ENCODE results near the gene FOXE1.

FOXE1 gene

DNA sequence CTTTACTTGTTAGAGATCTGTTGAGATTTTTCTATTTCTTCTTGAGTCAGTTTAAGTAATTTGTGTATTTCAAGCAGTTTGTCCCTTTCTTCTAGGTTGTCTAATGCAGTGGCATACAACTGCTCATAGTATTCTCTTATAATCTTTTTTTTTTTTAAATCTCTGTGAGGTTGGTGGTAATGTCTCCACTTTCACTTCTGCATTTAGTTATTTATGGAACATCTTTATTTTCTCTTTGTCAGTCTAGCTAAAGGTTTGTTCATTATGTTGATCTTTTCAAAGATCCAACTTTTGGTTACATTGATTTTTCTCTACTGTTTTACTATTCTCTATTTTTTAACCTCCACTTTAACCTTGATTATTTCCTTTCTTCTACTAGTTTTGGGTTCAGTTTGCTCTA, 13.8 kb downstream of the FOXE1 start:
- DNase-seq: no peak

DNA sequence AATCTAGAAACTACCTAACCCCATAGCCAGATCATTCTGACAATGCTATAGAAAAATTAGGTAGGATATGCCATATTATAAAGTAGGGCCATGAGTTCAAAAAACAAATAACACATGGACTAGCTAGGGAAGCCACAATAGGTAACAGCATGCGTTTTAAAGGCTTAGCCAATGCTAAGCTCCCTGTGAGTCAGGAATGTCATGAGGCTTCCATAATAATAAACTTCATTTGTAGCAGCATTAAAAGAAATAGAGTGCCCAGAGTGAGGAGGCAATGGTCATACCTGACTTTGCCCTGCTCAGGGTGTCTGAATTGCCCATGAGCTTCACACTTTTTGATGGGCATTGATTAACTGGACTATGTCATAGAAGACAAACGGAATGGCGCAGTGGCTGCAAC, 15.8 kb downstream of the FOXE1 start:
- DNase-seq: no peak

DNA sequence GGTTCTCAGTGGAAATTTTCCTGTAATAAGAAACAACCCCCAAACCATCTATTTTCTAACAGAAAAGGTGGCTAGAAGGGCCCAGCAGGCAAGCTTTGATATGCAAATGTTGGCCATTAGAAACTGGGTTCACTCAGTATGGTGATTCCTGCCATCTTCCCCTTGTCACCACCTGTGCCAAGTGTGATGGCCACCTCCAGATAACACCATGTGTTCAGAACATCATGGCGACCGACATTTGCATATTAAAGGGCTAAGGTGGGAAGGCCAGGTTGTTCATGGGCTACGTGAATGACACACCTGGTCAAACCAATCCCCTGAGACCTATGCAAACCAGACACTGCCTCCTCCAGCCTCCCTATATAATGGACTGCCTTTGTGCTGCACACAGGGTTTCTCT, 20.4 kb downstream of the FOXE1 start:
- DNase-seq: no peak

DNA sequence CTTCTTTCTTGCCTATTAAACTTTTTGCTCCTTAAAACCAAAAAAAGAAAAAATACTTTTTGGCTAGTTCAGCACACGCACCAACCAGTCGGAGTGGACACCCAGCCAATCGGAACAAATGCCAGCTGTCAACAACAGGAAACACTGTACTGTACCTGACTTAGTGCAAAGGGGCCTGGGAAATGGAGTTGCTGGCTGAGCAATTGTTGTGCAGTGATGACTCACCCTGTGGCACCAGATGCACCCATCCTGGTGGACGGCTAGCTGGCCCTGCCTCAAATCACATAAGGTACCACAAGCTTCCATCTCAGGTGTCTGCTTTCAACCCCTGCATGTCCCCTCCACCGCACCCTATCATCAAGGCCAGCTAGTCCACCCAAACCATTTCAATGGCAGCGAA, 20.9 kb downstream of the FOXE1 start:
- no peak for DNase-seq

DNA sequence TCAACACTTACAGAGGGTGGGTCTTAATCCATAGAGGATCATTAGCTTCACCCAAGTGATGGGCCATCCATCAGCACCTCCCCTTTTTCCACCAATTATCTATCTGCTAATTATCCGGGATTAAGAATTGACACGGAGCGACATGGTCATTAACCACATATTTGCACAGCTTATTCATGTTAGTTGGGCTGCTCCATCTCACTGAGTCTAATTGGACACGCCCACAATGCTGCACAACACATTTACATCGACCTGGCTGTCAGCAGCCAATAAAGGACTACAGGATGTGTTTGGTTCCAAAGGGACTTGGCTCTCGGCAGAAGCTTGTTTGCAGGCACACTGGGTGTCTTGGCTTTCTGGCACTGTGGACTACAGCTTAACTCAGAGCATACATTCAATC, 21.6 kb downstream of the FOXE1 start:
- no peak for DNase-seq

DNA sequence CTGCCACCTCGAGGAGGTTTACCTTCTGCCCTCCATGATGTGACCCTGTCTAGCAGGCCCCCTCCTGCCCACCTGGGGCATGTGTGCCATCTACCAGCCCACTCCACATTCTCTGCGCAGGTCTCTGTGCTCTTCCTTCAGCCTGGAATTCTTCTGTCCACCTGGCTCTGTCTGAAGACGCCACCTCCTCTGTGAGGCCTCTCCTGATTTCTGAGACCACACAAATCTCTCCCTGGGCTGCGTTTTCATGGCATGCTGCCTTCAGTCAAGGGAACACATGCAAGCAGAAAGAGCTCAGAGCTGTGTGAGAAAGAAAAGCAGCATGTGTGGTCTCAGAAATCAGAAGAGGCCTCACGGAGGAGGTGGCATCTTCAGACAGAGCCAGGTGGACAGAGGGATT, 22.1 kb downstream of the FOXE1 start:
- no peak for DNase-seq

DNA sequence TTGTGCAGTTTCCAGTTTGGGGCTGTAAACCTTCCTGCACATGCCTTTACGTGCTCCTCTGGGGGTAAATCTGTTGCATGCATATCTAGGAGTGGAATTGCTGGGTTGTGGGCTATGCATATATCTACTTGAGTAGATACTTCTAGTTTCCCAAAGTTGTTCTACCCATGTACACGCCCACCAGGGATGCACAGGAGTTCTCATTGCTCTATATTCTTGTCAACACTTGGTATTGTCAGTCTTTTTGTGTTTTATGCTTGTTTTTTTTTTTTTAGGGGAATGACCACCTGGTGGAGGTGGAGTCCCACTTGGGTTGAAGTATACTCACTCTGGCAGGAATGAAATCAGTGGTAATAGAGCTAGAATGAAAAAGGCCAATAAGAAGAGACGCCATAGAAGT, 23.0 kb downstream of the FOXE1 start:
- no peak for DNase-seq

DNA sequence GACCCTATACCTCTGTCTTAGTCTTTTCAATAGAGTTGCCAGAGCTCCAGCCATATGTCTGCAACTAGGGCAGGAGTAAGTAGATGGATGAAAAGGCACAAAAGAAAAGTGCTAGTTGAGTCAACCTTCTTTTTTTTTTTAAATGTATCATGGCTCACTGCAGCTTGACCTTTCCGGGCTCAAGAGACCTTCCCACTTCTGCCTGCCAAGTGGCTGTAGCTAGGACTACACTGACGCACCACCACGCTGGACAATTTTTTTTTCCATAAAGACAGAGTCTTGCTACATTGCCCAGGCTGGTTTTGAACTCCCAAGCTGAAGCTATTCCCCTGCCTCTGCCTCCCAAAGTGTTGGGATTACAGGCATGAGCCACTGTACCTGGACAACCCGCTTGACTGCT, 27.3 kb downstream of the FOXE1 start:
- DNase-seq: no peak

DNA sequence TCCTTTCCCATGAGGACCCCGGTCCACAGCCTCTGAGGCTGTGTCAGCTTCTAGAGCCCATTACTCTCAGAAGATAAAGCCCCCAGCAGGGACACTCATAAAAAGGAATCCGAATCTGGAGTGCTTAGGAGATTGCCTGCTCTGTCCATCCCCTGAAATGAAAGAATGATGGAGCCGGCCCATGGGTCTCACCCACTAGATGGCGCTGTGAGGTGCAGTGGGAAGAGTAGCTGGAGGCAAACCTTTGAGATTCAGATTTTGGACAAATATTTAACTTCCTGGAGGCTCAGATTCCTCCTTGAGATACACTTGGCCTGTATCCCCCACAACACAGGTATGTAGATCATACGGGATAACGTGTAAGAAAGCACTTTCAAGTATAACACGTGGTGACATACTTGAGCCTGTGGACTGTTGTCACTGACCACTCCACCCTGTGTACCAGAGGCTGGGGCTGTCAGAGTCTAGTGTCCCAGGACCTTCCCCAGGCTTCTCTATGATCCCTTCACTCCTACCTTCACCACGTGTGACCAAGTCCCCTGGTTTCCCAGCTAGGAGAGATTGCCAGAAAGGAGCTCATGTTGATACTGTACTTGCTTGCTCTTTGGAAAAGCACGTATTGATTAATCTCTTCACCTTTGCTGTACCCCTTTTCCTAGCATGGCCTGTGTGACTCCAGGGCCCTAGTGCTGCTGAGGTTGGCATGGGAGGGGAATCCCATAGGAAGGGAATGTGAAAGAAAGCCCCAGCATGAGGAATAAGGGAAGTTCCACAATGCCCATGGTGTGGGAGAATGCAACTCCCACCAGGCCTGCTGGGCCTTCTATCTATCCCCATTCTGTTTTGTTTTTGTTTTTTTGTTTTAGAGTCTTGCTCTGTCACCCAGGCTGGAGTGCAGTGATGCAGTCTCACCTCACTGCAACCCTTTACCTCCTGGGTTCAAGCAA, 37.2 kb downstream of the FOXE1 start:
- peak; percentile 21 to 52 for DNase-seq

DNA sequence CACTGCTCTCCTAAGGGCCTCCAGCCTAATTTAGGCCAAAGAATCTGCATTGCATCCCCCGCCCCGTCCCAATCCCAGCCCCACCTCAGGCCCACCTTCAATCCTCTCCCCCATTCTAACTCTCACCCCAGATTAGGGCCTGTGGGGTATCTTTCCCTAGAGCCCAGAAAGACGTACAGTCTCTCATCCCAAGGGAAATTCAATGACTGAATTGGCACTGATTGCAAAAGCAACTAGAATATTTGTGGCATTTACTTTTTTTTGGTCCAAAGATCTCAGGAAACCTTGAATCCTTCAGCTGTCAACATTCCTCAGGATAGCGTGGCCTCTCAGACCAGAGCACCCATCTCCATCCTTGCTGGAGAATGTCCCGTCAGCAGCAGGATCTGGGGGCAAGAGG, 38.7 kb downstream of the FOXE1 start:
- DNase-seq: no peak

DNA sequence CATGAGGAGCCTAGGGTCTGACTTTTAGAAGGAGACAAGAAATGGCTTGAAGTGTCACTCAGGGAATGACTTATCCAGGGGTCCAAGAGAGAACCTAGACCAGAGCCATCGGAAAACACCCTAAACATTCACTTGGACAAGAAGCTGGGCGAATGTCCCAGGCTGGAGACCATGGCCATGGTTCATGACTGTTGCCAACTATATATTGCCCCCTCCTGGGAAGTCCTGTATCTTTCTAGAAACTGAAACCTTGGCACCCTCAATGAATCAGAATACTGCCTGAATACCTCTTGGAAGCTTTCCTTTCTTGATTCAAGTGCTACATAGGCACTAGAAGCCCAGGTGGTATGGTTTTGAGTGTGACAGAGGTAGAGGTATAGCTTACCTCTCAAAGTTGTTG, 39.4 kb downstream of the FOXE1 start:
- no peak for DNase-seq

DNA sequence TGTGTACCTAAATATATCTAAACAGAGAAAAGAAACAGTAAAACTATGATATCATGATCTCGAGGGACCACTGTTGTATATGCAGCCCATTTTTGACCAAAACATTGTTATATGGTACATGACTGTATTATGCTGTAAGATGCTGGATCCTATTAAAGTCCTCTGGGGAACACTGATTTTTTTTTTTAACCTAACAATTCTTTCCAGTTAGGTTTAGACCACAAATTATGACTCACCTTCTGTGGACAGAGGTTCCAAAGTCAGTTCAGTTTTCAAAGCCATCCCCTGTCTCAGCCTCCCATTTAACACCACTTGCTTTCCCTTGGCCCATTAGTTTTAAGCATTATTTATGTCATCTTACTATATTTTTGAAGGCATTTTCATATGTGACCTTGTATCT, 42.2 kb downstream of the FOXE1 start:
- DNase-seq: no peak

DNA sequence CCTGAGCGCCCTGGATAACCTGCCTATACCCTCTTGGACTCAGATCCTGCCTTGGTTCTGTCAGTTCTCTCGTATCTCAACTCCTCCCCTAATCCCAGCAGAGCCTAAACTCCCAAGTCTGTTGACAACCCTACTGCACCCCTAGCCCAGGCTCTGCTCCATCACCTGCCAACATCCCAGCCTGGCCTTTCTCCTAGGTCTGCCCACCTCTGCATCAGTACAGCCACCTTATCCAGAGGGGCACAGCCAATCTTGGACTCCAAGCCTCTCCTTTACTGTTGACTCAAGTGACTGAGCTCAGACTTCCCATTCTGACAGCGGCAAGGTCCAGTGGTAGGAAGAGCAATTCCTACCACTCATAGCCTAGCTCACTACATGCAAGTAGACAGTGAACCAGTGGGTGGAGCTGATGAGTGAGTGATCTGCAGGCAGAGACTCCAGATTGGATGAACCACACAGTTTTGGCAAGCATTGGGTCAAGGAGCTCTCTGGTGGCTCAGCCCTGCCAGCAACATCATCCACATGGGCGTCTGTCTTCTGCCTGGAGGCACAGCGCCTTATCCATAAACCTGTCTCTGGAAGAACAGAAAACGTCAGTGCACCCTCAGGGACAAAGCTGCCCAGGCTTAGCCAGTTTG, 42.8 kb downstream of the FOXE1 start:
- DNase-seq: peak; percentile 40 to 64

DNA sequence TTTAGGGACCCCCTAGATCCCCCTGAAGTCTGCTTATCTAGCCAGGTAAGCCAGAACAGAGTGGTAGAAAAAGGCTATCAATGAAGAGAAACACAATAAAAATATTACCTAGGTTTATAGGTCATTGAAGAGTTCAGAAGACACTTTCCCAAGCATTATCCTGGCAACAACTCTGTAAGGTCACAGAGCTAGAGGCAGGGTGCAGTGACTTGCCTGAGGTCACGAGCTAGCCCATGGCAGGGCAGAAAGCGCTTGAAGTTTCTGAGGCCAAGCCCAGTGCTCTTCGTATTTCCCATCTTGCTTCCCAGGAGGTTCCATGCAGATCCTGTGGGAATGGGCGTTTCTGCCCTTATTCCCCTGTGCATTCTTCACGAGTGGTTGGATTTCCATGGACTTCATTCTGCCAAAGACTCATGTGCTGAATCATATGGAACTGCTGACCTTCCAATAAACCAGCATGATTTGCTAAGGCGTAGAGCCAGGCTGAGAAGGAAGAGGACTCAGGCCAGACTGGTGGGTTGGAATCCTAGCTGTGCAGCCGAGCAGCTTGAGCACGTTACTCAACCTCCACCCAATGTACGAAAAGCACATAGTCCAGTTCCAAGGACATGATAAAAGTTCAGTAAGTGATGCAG, 47.2 kb downstream of the FOXE1 start:
- DNase-seq: no peak

DNA sequence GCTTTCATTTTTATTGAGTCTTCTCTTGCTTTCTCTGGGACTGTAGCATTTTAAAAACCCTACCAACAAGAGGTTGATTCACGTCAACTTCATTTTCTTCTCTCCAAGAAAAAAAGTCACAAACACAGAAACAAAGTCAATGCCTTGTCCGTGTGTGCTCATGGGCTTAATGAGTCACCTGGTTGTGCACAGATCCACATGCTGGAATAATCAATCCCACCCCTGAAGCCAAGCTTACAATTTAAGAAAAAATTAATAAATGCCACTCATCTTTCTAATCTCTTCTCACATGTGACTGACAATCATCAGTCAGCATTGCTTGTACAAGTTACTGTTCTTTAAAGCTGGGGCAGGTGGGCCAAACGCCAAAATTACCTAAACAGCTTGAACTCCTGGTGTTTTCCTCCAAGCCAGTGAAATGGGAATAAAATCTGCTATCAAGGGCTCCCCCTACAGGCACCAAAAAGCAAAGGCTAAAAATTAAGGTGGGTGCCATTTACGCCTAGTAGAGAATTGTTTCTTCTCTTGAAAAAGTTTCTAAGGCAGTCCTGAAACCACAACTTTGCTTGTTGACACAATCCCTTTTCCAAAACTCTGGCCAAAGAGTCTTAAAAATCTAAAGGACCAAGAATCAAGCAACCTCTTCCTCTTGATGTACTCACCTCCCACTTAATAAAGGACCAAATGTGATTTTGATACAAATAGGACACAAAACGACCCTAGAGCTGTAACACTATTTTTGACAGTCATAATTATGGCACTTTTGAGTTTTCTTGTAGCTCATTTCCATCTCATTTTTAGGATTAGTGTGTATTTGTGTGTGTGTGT, 47.9 kb downstream of the FOXE1 start:
- DNase-seq: peak; percentile 23 to 33

DNA sequence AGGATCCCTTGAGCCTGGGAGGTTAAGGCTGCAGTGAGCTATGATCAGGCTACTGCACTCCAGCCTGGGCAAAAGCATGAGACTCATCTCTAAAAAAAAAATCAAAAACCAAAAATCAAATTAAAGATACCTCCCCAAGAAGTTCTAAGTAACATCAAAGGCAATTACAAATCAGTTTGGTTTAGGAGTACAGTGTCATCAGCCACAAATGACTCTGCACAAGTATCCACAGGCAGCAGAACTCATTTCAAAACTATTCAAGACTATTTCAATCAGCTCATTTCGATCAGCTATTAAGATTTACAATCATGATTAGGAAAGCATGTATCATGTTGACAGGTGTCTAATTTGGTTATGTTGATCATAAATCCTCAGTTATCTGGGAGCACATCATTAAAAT, 50.2 kb downstream of the FOXE1 start:
- no peak for DNase-seq

DNA sequence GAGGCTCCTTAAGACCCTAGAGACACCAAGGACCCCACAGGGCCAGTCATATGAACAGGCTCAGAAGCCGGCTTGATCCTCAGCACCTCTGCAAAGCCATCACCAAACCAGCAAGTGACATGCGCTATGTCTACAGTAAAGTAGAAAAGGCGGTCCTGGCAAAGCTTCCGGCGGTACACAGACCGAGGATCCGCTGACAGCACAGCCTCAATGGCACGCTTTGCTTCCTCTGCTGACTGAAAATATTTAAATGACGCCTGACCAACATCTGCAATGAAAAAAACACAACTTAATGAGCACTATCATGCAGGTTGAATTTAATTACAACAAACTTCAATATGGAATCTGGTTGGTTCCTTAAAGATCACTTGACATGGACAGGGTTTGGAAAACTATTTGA, 51.7 kb downstream of the FOXE1 start:
- no peak for DNase-seq

DNA sequence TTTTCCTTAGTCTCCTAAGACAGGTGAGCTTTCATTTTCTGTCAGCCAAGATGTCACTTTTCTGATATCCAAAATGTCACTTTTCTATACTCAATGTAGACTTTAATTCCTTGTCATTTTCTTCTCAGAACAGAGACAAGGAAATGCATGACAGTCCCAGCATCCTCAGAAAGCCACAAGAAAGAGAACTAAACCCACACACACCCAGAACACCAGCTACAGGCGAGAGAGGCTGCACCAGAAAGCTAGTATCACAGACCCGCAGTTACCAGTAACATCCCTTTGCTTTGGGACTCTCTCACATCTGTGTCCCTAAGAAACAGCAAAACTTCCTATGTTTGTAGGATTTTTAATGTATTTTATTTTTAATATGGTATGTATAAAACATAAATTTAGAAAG, 52.2 kb downstream of the FOXE1 start:
- no peak for DNase-seq
